ENCODE results near the gene EIF4H. TPM values are rescaled to one million over a fixed set of nuclear protein-coding genes. Genes with fewer than 3 reads are reported as not detected.

EIF4H gene
- total RNA-seq, 1 experiment from 2014 or later, result 196 TPM

DNA sequence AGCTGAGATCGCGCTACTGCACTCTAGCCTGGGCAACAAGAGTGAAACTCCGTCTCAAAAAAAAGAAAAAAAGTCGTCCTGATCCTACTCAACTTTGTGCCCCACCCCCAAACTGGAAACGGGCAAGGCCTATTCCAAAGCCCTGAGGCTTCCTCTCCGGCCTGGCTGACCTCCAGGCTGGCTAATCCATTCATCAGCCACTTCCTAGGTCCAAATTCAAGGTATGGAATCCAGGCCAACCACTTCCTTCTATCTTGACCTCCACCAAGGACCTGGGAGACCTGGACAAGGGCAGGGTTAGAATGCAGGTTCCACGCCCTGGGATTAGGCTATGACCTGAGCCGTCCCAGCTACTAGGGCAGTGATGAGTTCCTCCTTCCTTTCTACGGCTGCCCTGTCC lies 20.4 kb upstream of the EIF4H start:
- BruUV-seq (replicated peaks), result no TSS peak
- Mint-ChIP-seq H3K27me3 (ENCODE audit: unreplicated experiment) (no peaks in the 10 kb centered on the region), H3K4me3 (ENCODE audit: low read depth, unreplicated experiment) (no peak overlapping the region), H3K27ac (ENCODE audit: unreplicated experiment) (no peak overlapping the region), H3K36me3 (ENCODE audit: insufficient read depth, unreplicated experiment) (no peaks in the 10 kb centered on the region), H3K4me1 (ENCODE audit: low read depth, unreplicated experiment) (no peaks in the 10 kb centered on the region), H3K9me3 (ENCODE audit: low read depth, unreplicated experiment) (no peaks in the 10 kb centered on the region)
- CTCF ChIA-PET, result no interaction called here
- TF ChIP-seq CTCF (IDR thresholded peaks at IDR 0.05; ENCODE audit: unreplicated experiment), result no peak
- intact Hi-C loops (cut with micrococcal nuclease; ENCODE audit: unreplicated experiment), result no loop called here
- DNase-seq, result no peak

DNA sequence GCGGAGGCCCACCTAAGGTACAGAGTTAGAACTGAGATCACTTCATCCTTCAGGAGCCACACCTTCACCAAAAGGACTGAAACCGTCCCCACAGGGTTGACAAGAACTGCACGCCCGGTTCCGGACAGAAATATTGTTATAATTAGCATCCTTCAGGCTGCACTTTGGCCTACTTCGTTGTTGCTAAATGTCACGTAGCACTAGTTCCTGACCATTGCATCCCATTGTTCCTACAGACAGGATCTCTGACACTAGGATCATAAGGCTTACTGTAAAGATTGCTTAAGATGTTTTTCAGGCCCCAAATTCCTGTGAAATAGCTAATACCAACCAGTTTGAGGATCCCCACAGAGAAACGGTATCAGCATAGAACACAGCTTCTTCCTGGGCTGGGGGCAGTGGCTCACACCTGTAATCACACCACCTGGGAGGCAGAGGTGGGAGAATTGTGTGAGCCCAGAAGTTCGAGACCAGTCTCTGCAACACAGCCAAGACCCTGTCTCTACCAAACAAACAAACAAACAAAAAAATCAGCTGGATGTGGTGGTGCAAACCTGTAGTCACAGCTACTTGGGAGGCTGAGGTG lies 18.3 kb upstream of the EIF4H start:
- no peak for DNase-seq
- BruUV-seq (replicated peaks), result no TSS peak
- H3K27ac Mint-ChIP-seq (ENCODE audit: unreplicated experiment), result no peak overlapping the region
- no peak for TF ChIP-seq CTCF (IDR thresholded peaks at IDR 0.05; ENCODE audit: unreplicated experiment)
- H3K9me3 Mint-ChIP-seq (ENCODE audit: low read depth, unreplicated experiment), result no peaks in the 10 kb centered on the region
- intact Hi-C loops (cut with micrococcal nuclease; ENCODE audit: unreplicated experiment), result no loop called here
- H3K4me1 Mint-ChIP-seq (ENCODE audit: low read depth, unreplicated experiment), result no peaks in the 10 kb centered on the region
- no peaks in the 10 kb centered on the region for H3K36me3 Mint-ChIP-seq (ENCODE audit: insufficient read depth, unreplicated experiment)
- no peaks in the 10 kb centered on the region for H3K27me3 Mint-ChIP-seq (ENCODE audit: unreplicated experiment)
- no peak overlapping the region for H3K4me3 Mint-ChIP-seq (ENCODE audit: low read depth, unreplicated experiment)
- CTCF ChIA-PET, result no interaction called here

GRCh38 chr7:74157605-74158004 lies 16.6 kb upstream of the EIF4H start:
- Mint-ChIP-seq H3K27ac (ENCODE audit: unreplicated experiment) (no peak overlapping the region), H3K4me1 (ENCODE audit: low read depth, unreplicated experiment) (no peaks in the 10 kb centered on the region), H3K9me3 (ENCODE audit: low read depth, unreplicated experiment) (no peaks in the 10 kb centered on the region), H3K4me3 (ENCODE audit: low read depth, unreplicated experiment) (no peak overlapping the region), H3K36me3 (ENCODE audit: insufficient read depth, unreplicated experiment) (no peaks in the 10 kb centered on the region), H3K27me3 (ENCODE audit: unreplicated experiment) (no peaks in the 10 kb centered on the region)
- DNase-seq, result no peak
- BruUV-seq (replicated peaks), result no TSS peak
- no peak for TF ChIP-seq CTCF (IDR thresholded peaks at IDR 0.05; ENCODE audit: unreplicated experiment)
- intact Hi-C loops (cut with micrococcal nuclease; ENCODE audit: unreplicated experiment), result no loop called here
- CTCF ChIA-PET, result no interaction called here

GRCh38 chr7:74164985-74165456 lies 9.1 kb upstream of the EIF4H start:
- intact Hi-C loops (cut with micrococcal nuclease; ENCODE audit: unreplicated experiment), result no loop called here

More at GRCh38 chr7:74164985-74165456, 9.1 kb upstream of the EIF4H start:
- Mint-ChIP-seq H3K4me3 (ENCODE audit: low read depth, unreplicated experiment) (no peak overlapping the region), H3K27ac (ENCODE audit: unreplicated experiment) (no peak overlapping the region), H3K4me1 (ENCODE audit: low read depth, unreplicated experiment) (no peaks in the 10 kb centered on the region), H3K27me3 (ENCODE audit: unreplicated experiment) (no peaks in the 10 kb centered on the region), H3K9me3 (ENCODE audit: low read depth, unreplicated experiment) (no peaks in the 10 kb centered on the region), H3K36me3 (ENCODE audit: insufficient read depth, unreplicated experiment) (no peaks in the 10 kb centered on the region)
- BruUV-seq (replicated peaks), result no TSS peak
- DNase-seq, result no peak
- CTCF ChIA-PET, result interaction anchor here (0.6 kb wide), 2 partner anchors 23 to 32 kb away, joined by 3 to 6 read pairs; no protein-coding TSS in a partner anchor
- no peak for TF ChIP-seq CTCF (IDR thresholded peaks at IDR 0.05; ENCODE audit: unreplicated experiment)

Data from Calu3 (cell line).